Measurements from ENCODE around the gene IGSF23.

GRCh38 chr19:44566984-44567383 is 46.4 kb upstream of the IGSF23 start:
- no peak for TF ChIP-seq CTCF (IDR thresholded peaks at IDR 0.05)
- no peak for TF ChIP-seq POLR2A (IDR thresholded peaks at IDR 0.05)

All from Peyer's patch (tissue), 4 donors.